ENCODE results near the gene NUDT16L1. TPM values are rescaled to one million over a fixed set of nuclear protein-coding genes. Genes with fewer than 3 reads are reported as not detected.

Gene NUDT16L1
- total RNA-seq, 1 experiment from 2014 or later, result 26.7 TPM

- no peak for DNase-seq (ENCODE audit: low read depth)
Measured at GRCh38 chr16:4682084-4682591, 11.2 kb upstream of the NUDT16L1 start.

GRCh38 chr16:4682616-4683254, 10.6 kb upstream of the NUDT16L1 start:
- no peak for DNase-seq (ENCODE audit: low read depth)

- no peak for DNase-seq (ENCODE audit: low read depth)
Measured at GRCh38 chr16:4683255-4684057, 9.9 kb upstream of the NUDT16L1 start.

- DNase-seq (ENCODE audit: low read depth), result no peak
Measured at GRCh38 chr16:4684058-4684715, 9.2 kb upstream of the NUDT16L1 start.

GRCh38 chr16:4684763-4685162, 8.6 kb upstream of the NUDT16L1 start:
- DNase-seq (ENCODE audit: low read depth), result no peak

- DNase-seq (ENCODE audit: low read depth), result no peak
Measured at GRCh38 chr16:4685292-4685691, 8.1 kb upstream of the NUDT16L1 start.

GRCh38 chr16:4685776-4686496, 7.4 kb upstream of the NUDT16L1 start:
- DNase-seq (ENCODE audit: low read depth), result no peak

- DNase-seq (ENCODE audit: low read depth), result no peak
Measured at GRCh38 chr16:4686497-4687210, 6.7 kb upstream of the NUDT16L1 start.

GRCh38 chr16:4687416-4687815, 5.9 kb upstream of the NUDT16L1 start:
- DNase-seq (ENCODE audit: low read depth), result no peak

GRCh38 chr16:4687946-4688673, 5.3 kb upstream of the NUDT16L1 start:
- DNase-seq (ENCODE audit: low read depth), result no peak

GRCh38 chr16:4688674-4689045, 4.7 kb upstream of the NUDT16L1 start:
- DNase-seq (ENCODE audit: low read depth), result no peak

GRCh38 chr16:4689091-4689671, 4.2 kb upstream of the NUDT16L1 start:
- no peak for DNase-seq (ENCODE audit: low read depth)

- DNase-seq (ENCODE audit: low read depth), result no peak
Measured at GRCh38 chr16:4689864-4690704, 3.3 kb upstream of the NUDT16L1 start.

- DNase-seq (ENCODE audit: low read depth), result no peak
Measured at GRCh38 chr16:4690946-4691665, 2.3 kb upstream of the NUDT16L1 start.

GRCh38 chr16:4691666-4692412, 1.5 kb upstream of the NUDT16L1 start:
- DNase-seq (ENCODE audit: low read depth), result no peak

- DNase-seq (ENCODE audit: low read depth), result no peak
Measured at GRCh38 chr16:4692460-4693295, 684 bp upstream of the NUDT16L1 start.

Measured in Daoy (cell line).